ENCODE data around the gene CCER1.

DNA sequence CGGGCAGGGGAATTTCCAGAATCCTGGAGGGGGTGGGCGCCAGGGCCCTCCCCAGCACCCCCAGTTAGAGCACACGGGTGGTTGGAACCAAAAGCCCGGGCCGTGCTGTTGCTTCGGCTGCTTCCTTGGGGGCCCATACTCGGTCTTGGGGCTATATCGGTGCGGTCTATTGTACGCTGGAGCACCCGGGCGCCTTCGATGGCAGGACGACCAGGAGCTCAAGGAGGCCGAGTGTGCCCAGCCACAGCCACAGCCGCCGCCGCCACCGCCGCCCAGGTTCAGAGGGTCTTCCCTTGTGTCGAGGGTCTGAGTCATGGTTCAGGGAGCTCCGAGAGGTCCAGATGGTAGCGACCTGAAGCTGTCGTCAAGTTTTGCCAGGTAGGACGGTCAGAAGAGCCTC lies 548 bp downstream of the CCER1 start:
- TF ChIP-seq CTCF (conservative IDR thresholded peaks at IDR 0.05 in 1 of 2, IDR thresholded peaks at IDR 0.05 in 1 of 2; ENCODE audit: extremely low read depth in 1 of 2, insufficient read depth in 1 of 2, low read depth in 1 of 2, low read length in 2 of 2): no peak
- no peak for TF ChIP-seq EZH2 (IDR thresholded peaks at IDR 0.05; ENCODE audit: borderline replicate concordance, low read length)

All from mammary epithelial cell (primary cell).